Activated naive CD4-positive, alpha-beta T cell treated with anti-CD3 and anti-CD28 coated beads, Interleukin-2, amount 10 ng/mL, durations not matched to agents 7 days and 5 days (primary cell): Measurements from ENCODE around the gene NANOS2.

Experiments
- CTCF ChIA-PET: fragments of 350-600 bp; sonication (Branson Sonifier 250); formaldehyde crosslinking; loops from one replicate; lab custom pipeline; 2021; ENCODE audit warnings: antibody characterized with exemption; lab: Charles Lee
- DNase-seq: peaks from one replicate; pipeline ENCODE4 v3.0.0-alpha.2; 2020
- H3K27ac Mint-ChIP-seq: one replicate; pipeline ENCODE4 v1.8.0; 2021; ENCODE audit warnings: mild to moderate bottlenecking, moderate library complexity, mixed read lengths
- H3K27me3 Mint-ChIP-seq: one replicate; pipeline ENCODE4 v1.8.0; 2021; ENCODE audit warnings: mild to moderate bottlenecking, mixed read lengths
- H3K36me3 Mint-ChIP-seq: one replicate; pipeline ENCODE4 v1.8.0; 2021; ENCODE audit warnings: mixed read lengths
- H3K4me1 Mint-ChIP-seq: one replicate; pipeline ENCODE4 v1.8.0; 2021; ENCODE audit warnings: mixed read lengths
- H3K4me3 Mint-ChIP-seq: one replicate; pipeline ENCODE4 v1.8.0; 2021; ENCODE audit warnings: mild to moderate bottlenecking, moderate library complexity, mixed read lengths
- H3K9me3 Mint-ChIP-seq: one replicate; pipeline ENCODE4 v1.8.0; 2021; ENCODE audit warnings: mixed read lengths

Gene NANOS2

DNA sequence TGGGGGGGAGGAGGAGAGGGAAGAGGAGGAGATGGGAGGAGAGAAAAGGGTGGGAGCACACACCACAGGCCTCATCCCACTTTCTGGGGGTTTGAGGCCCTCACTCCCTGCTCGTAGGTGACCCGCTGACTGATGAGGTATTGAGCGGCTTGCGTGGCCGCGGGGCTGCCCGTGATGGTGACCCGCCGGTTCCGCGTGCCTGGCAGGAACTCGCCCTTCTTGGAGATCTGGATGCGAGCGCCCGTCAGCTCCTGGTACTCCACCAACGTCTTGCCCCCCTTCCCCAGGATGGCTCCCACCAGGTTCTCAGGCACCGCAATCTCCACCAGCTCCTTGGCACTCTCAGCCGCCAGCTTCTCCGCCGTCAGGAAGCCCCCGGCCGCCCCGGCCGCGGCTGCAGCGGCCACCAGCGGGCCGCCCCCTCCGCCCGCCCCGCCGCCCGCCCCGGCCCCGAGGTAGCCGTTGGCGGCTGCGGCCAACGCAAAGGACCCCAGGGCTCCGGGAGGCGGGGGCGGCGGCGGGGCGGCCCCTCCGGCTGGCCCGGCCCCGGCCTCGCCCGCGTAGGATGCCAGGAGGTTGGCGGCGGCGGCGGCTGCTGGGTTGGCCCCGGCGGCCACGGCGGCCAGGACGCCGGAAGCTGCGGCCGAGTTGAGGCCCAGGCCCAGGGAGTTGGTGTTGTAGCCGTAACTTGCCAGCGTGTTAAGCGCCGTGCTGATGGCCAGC is 25.4 kb upstream of the NANOS2 start:
- Mint-ChIP-seq H3K27ac (no peak overlapping the region), H3K36me3 (no peaks in the 10 kb centered on the region), H3K4me3 (no peak overlapping the region), H3K9me3 (peaks cover 2% of the 10 kb centered on the region), H3K4me1 (peaks cover 16% of the 10 kb centered on the region), H3K27me3 (peaks cover 75% of the 10 kb centered on the region)
- no peak for DNase-seq
- CTCF ChIA-PET, result no interaction called here

DNA sequence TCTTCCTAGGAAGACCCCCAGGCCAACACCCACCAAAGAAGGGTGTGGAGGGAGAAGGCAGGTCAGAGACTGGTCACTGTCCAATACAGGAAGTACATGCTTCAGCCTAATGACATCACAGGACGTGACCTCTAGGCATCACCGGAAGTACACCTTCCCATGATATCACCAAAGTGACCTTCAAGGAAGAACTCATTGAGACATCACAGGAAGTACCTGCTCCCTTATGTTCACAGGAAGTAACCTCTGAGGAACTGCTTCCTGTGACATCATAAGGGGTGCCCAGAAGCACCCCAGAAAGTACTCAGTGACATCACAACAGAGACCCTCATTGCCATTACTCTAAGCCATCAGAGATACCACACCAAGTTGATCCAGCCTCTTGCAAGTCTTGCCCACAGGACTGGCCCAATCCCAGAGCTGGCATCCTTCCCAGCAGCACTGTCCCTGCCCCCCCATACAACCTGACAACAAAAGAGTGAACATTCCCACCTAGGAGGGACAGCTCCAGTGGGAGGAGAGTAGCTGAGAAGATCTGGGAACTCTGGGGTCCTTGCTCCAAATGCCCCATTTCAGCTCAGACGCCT is 24.2 kb upstream of the NANOS2 start:
- CTCF ChIA-PET, result no interaction called here
- no peak for DNase-seq
- H3K4me1 Mint-ChIP-seq, result peaks cover 16% of the 10 kb centered on the region
- H3K4me3 Mint-ChIP-seq, result no peak overlapping the region
- H3K36me3 Mint-ChIP-seq, result no peaks in the 10 kb centered on the region
- H3K27me3 Mint-ChIP-seq, result peaks cover 83% of the 10 kb centered on the region
- peaks cover 2% of the 10 kb centered on the region for H3K9me3 Mint-ChIP-seq
- no peak overlapping the region for H3K27ac Mint-ChIP-seq

DNA sequence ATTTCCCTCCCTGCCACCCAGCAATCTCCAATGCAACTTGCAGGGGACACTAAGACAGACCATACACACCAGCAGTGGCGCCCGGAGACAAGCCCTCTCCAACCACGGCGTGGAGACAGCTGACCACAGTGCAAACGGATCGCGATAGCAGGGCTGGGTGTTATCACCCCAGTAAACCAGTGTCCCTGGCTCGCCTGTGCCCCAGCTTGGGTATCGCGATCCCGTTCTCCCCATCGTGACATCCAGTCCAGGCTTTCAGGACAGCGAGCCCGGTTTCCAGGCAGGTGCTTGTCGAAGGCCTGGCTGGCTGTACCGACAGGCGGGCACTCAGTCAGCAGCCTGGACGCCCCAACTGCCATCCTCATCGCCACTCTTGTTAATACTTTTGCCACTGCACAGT is 20.7 kb upstream of the NANOS2 start:
- H3K27me3 Mint-ChIP-seq, result peaks cover 90% of the 10 kb centered on the region
- no peak overlapping the region for H3K4me3 Mint-ChIP-seq
- DNase-seq, result no peak
- peaks cover 16% of the 10 kb centered on the region for H3K4me1 Mint-ChIP-seq
- H3K9me3 Mint-ChIP-seq, result peaks cover 2% of the 10 kb centered on the region
- no peak overlapping the region for H3K27ac Mint-ChIP-seq
- CTCF ChIA-PET, result no interaction called here
- H3K36me3 Mint-ChIP-seq, result no peaks in the 10 kb centered on the region

DNA sequence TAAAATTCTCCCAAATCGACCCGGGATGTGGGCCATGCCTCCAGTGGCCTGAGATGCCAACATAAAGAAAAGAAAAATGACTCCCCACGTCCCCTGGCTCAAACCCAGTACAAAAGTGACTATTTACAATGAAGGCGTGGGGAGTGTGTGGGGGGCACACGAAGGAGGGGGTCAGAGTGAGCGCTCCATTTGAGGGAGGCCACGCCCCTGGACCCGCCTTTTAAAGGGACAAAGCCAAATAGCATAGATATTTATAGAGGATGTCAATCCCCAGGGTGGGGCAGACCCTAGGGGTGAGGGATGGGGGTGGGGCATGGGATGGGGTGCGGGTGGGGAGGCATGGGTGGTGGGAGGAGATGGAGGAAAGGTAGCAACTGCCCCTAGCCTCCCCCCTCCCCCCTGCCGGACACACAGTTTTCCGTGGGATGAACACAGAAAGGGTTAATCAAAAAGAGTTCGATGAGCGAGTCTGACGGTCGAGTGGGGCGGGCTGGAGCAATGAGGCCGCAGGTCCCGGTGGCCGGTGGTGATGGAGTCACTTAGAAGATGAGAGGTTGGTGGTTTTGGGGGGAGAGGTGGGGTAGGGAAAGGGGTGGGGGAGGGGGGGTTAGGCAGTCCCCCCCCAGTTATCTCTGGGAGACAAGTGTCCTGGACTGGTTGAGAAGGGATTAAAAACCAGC is 20.1 kb upstream of the NANOS2 start:
- CTCF ChIA-PET, result no interaction called here
- H3K36me3 Mint-ChIP-seq, result no peaks in the 10 kb centered on the region
- peaks cover 14% of the 10 kb centered on the region for H3K4me1 Mint-ChIP-seq
- H3K27ac Mint-ChIP-seq, result no peak overlapping the region
- peaks cover 91% of the 10 kb centered on the region for H3K27me3 Mint-ChIP-seq
- no peak overlapping the region for H3K4me3 Mint-ChIP-seq
- peaks cover 2% of the 10 kb centered on the region for H3K9me3 Mint-ChIP-seq
- no peak for DNase-seq

DNA sequence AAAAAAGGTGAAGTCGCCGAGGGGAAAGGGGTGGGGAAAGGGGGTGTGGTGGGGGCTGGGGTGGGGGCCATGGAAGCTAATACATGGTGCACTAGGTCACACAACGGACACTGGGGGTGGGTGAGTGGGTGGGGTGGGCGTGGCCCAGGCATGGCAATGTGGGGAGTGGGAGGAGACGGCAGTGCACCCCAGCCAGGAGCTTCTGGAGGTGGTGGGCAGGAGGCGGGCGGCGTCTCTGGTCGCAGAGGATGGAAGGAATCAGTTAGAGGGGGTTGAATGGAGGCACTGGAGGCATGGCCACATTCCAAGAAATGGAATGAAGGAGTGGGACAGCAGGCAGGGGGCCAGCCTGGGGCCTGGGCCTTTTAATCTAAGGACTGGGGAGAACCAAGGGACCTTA is 19.2 kb upstream of the NANOS2 start:
- CTCF ChIA-PET, result no interaction called here
- Mint-ChIP-seq H3K27me3 (peaks cover 92% of the 10 kb centered on the region), H3K4me1 (peaks cover 10% of the 10 kb centered on the region), H3K4me3 (no peak overlapping the region), H3K27ac (no peak overlapping the region), H3K36me3 (no peaks in the 10 kb centered on the region), H3K9me3 (peaks cover 2% of the 10 kb centered on the region)
- no peak for DNase-seq

DNA sequence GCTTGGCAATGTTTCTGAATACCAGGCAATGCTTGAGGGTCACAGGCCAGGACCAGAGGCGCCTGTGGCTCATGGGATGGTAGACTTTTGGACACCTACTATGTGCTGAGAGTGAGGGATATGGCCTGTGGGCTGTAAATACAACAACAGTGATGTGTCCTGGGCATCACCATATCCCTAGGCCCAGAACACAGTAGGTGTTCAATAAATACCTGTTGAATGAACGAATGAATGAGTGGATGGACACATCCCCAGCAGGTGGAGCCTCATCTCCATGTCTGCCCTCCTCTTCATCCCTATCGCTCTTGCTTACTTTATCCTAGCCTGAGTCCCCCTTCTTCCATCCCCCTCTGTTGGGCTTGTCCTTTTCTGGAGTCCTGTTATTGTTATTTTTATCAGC is 16.5 kb upstream of the NANOS2 start:
- no peaks in the 10 kb centered on the region for H3K9me3 Mint-ChIP-seq
- H3K4me1 Mint-ChIP-seq, result peaks cover 18% of the 10 kb centered on the region
- peaks cover 85% of the 10 kb centered on the region for H3K27me3 Mint-ChIP-seq
- no peak overlapping the region for H3K4me3 Mint-ChIP-seq
- no peaks in the 10 kb centered on the region for H3K36me3 Mint-ChIP-seq
- H3K27ac Mint-ChIP-seq, result no peak overlapping the region
- CTCF ChIA-PET, result no interaction called here
- no peak for DNase-seq

DNA sequence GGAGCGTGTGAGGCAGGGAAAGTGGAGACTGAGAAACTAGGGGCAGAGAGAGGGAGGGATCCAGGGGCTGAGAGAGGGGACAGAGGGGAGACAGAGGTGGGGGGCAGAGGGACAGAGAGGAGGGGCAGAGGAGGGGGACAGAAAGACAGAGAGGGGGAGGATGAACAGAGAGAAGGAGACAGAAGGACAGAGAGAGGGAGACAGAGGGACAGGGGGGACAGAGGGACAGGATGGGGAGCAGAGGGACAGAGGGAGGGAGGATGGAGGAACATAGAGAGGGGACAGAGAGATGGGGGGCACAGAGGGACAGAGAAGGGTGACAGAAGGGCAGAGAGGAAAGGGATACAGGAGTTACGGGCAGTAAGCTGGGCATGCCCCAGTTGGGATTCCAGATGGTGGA is 14.7 kb upstream of the NANOS2 start:
- Mint-ChIP-seq H3K4me1 (peaks cover 24% of the 10 kb centered on the region), H3K4me3 (no peak overlapping the region), H3K36me3 (no peaks in the 10 kb centered on the region), H3K27ac (no peak overlapping the region), H3K27me3 (peaks cover 74% of the 10 kb centered on the region), H3K9me3 (no peaks in the 10 kb centered on the region)
- CTCF ChIA-PET, result no interaction called here
- DNase-seq, result no peak

DNA sequence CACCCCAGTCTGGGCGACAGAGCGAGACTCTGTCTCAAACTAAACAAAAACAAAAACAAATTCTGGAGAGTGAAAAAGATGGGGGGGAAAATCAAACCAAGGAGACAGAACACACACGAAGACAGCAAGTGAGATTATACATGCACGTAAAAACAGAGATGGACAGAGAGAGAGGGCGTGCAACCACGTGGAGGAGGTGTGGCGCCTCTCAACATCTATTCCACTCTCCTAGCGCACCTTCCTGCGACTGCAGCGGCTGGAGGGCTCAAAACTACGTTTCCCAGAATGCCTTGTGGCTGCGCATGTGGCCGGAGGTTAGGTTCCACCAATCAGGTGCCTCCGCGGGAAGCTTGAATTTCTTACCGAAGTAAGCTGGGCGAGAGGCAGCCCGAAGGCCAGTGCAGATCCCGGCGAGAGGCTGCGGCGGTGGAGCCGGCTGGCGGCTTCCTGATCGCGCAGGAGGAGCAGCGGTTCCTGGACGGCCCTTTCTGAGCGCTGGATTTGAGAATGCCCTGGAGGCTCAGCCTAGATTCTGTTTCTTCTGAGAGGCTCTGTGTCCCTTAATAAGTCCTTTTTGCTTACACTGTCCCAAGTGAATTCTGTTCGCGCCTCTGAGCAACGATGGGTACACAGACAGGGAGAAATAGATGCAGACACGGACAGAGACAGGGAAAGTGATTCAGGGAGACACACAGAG is 13.1 kb upstream of the NANOS2 start:
- H3K4me1 Mint-ChIP-seq, result peaks cover 24% of the 10 kb centered on the region

DNA sequence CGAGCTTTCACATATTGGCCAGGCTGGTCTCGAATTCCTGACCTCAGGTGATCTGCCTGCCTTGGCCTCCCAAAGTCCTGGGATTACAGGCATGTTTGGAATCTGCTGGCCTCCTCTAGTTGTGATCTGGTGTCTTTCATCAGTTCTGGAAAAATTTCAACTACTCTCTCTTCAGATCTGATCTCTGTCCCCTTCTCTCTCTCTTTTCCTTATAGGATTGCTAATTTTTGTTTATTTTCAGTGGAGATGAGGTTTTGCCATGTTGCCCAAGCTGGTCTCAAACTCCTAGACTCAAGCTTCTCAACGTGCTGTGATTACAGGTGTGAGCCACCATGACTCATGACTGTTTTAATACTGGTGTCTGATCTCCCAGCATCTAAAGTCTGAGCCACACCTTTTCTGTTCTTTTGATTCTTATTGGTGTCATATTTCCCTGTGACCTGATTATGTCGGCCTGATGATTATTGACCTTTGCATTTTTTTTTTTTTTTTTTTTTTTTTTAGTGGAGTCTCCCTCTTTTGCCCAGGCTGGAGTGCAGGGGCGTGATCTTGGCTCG is 10.4 kb upstream of the NANOS2 start:
- no peak overlapping the region for H3K4me3 Mint-ChIP-seq
- H3K9me3 Mint-ChIP-seq, result no peaks in the 10 kb centered on the region
- CTCF ChIA-PET, result no interaction called here
- H3K27ac Mint-ChIP-seq, result no peak overlapping the region
- no peaks in the 10 kb centered on the region for H3K36me3 Mint-ChIP-seq
- peaks cover 49% of the 10 kb centered on the region for H3K27me3 Mint-ChIP-seq
- H3K4me1 Mint-ChIP-seq, result peaks cover 36% of the 10 kb centered on the region
- DNase-seq, result no peak

More for the DNA sequence above, 13.1 kb upstream of the NANOS2 start:
- H3K27me3 Mint-ChIP-seq, result peaks cover 62% of the 10 kb centered on the region
- peak; percentile 96 for DNase-seq
- peak overlapping the region; percentile 43 for H3K27ac Mint-ChIP-seq
- H3K9me3 Mint-ChIP-seq, result no peaks in the 10 kb centered on the region
- no peaks in the 10 kb centered on the region for H3K36me3 Mint-ChIP-seq
- peak overlapping the region; percentile 67 for H3K4me3 Mint-ChIP-seq
- CTCF ChIA-PET, result interaction anchor here (0.6 to 2.0 kb wide), 3 partner anchors 24 to 90 kb away, joined by 3 to 4 read pairs (median 4); no protein-coding TSS in a partner anchor

DNA sequence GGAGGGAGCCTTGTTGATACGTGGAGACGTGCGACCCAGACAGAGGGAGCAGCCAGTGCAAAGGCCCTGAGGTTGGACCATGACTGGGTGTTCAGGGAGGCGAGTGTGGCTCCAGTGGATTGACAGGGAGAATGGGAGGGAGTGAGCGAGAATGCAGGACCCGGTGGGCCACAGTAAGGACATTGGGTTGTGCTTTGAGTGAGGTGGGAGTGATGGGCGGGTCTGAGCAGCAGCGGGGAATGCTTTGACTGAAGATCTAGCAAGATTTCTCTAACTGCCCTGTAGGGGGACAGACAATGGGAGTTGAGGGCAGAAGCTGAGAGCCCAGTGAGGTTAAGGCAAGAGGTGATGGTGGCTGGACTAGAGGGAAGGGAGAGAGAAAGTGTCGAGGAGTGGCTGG is 7.7 kb upstream of the NANOS2 start:
- no peak for DNase-seq
- H3K36me3 Mint-ChIP-seq, result no peaks in the 10 kb centered on the region
- H3K27me3 Mint-ChIP-seq, result peaks cover 41% of the 10 kb centered on the region
- H3K4me3 Mint-ChIP-seq, result no peak overlapping the region
- no peaks in the 10 kb centered on the region for H3K9me3 Mint-ChIP-seq
- peaks cover 48% of the 10 kb centered on the region for H3K4me1 Mint-ChIP-seq
- H3K27ac Mint-ChIP-seq, result no peak overlapping the region
- CTCF ChIA-PET, result no interaction called here

DNA sequence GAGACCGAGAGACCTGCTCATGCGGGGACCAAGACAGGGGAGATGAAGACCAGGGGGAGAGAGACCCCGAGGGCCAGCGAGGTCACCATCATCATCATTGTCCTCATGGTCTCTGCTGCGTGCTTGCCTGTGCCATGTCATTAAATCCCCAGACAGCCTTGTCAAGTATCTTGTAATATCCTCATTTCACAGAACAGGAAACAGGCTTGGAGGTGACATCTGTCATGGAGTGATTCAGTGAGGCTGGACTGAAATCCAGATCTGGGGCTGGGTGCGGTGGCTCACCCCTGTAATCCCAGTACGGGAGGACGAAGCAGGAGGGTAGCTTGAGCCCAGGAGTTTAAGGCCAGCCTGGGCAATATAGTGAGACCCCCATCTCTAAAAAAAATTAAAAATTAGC is 5.9 kb upstream of the NANOS2 start:
- Mint-ChIP-seq H3K36me3 (peaks cover 3% of the 10 kb centered on the region), H3K27me3 (peaks cover 42% of the 10 kb centered on the region), H3K4me1 (peaks cover 54% of the 10 kb centered on the region), H3K27ac (peak overlapping the region; percentile 60), H3K4me3 (no peak overlapping the region), H3K9me3 (no peaks in the 10 kb centered on the region)
- peak; percentile 41 for DNase-seq
- CTCF ChIA-PET, result interaction anchor here (0.5 kb wide), 1 partner anchor 519 kb away, joined by 3 read pairs; no protein-coding TSS in a partner anchor

DNA sequence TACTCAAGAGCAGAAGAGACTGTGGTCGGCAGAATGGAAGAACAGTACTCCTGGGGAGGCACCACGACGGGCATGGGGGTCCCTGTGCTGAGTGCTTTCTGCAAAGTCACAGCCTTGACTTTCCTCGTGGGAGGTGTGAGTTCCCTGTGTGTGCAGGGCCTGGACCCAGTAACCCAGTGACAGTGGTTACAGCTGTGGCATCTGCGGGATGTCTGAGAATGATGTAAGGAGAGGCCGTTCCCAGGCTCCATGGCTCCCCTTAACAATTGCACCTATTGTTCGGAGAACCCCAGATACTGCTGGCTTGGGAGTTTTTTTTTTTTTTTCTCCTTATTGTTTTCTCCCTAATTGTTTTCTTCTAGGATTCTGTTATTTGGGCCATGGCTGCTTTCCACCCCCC is 5.1 kb upstream of the NANOS2 start:
- no peak for DNase-seq
- no peak overlapping the region for H3K27ac Mint-ChIP-seq
- peaks cover 46% of the 10 kb centered on the region for H3K27me3 Mint-ChIP-seq
- CTCF ChIA-PET, result no interaction called here
- no peaks in the 10 kb centered on the region for H3K9me3 Mint-ChIP-seq
- H3K4me1 Mint-ChIP-seq, result peaks cover 52% of the 10 kb centered on the region
- H3K4me3 Mint-ChIP-seq, result no peak overlapping the region
- H3K36me3 Mint-ChIP-seq, result peaks cover 3% of the 10 kb centered on the region

DNA sequence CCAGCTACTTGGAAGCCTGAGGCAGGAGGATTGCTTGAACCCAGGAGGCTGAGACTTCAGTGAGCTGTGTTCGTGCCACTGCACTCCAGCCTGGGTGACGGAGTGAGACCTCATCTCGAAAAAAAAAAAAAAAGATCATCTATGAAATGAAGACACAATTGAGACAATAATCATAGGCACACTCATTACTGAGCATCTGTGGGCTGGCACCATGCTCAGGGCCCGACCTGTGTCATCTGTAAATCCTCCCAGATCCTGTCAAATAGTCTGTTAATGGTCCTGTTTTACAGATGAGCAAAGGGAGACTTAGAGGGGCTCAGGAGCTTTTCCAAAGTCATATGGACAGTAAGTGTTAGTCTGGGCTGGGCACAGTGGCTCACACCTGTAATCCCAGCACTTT is 4.1 kb upstream of the NANOS2 start:
- DNase-seq, result no peak
- CTCF ChIA-PET, result no interaction called here
- Mint-ChIP-seq H3K27me3 (peaks cover 56% of the 10 kb centered on the region), H3K4me1 (peaks cover 52% of the 10 kb centered on the region), H3K27ac (peak overlapping the region; percentile 79), H3K9me3 (no peaks in the 10 kb centered on the region), H3K36me3 (peaks cover 3% of the 10 kb centered on the region), H3K4me3 (no peak overlapping the region)
